HepG2 (cell line): ENCODE measurements around the gene DNAAF8. TPM values are rescaled to one million over a fixed set of nuclear protein-coding genes. Genes with fewer than 3 reads are reported as not detected.

Experiments
- DNMT3B ChIP-seq: conservative IDR thresholded peaks from 2 replicates; pipeline ENCODE4 v1.6.1; 2016; ENCODE audit warnings: missing biosample characterization, control low read depth
- ELF3 ChIP-seq: IDR thresholded peaks from 2 replicates; pipeline ENCODE4 v1.6.1; 2016; ENCODE audit warnings: missing genetic modification reagents, missing compliant biosample characterization
- ERF ChIP-seq: IDR thresholded peaks from 2 replicates; pipeline ENCODE4 v1.6.1; 2018; ENCODE audit warnings: missing biosample characterization, missing genetic modification reagents
- GTF2F1 ChIP-seq: fragments of 150-350 bp; IDR thresholded peaks from 2 replicates; pipeline ENCODE4 v1.6.1; 2014; ENCODE audit warnings: low read length
- HIVEP1 ChIP-seq: sonication (generic); formaldehyde crosslinking; IDR thresholded peaks from 2 replicates; pipeline ENCODE4 v1.4.0; 2020; ENCODE audit warnings: mild to moderate bottlenecking, missing genetic modification reagents
- KAT2B ChIP-seq: fragments of 150-350 bp; IDR thresholded peaks from 2 replicates; pipeline ENCODE4 v1.6.1; 2014; ENCODE audit warnings: low read depth, low read length, borderline replicate concordance
- MYNN ChIP-seq: sonication (generic); formaldehyde crosslinking; IDR thresholded peaks from 2 replicates; pipeline ENCODE4 v1.4.0; 2020; ENCODE audit warnings: mild to moderate bottlenecking, low read depth, missing genetic modification reagents
- POLR2AphosphoS2 ChIP-seq: IDR thresholded peaks from 2 replicates; pipeline ENCODE4 v1.6.1; 2011; ENCODE audit warnings: low read depth, low read length, improper control_type of control experiment
- POLR2AphosphoS5 ChIP-seq: IDR thresholded peaks from 2 replicates; pipeline ENCODE4 v1.6.1; 2012; ENCODE audit warnings: low read depth, low read length
- TGIF2 ChIP-seq: IDR thresholded peaks from 2 replicates; pipeline ENCODE4 v1.6.1; 2016; ENCODE audit warnings: control low read depth, missing compliant biosample characterization
- THYN1 ChIP-seq: sonication (generic); formaldehyde crosslinking; IDR thresholded peaks from 2 replicates; pipeline ENCODE4 v1.8.1; 2023; ENCODE audit warnings: low read depth, mild to moderate bottlenecking, moderate library complexity, missing genetic modification reagents, borderline replicate concordance
- ZFP37 ChIP-seq: sonication (generic); formaldehyde crosslinking; IDR thresholded peaks from 2 replicates; pipeline ENCODE4 v1.4.0; 2020; ENCODE audit warnings: missing genetic modification reagents, borderline replicate concordance
- ZKSCAN8 ChIP-seq: IDR thresholded peaks from 2 replicates; pipeline ENCODE4 v1.6.1; 2016; ENCODE audit warnings: borderline replicate concordance, missing genetic modification reagents, missing compliant biosample characterization
- ZNF124 ChIP-seq: sonication (generic); formaldehyde crosslinking; IDR thresholded peaks from 2 replicates; pipeline ENCODE4 v1.4.0; 2020; ENCODE audit warnings: missing genetic modification reagents
- ZNF136 ChIP-seq: sonication (generic); formaldehyde crosslinking; IDR thresholded peaks from 2 replicates; pipeline ENCODE4 v1.8.1; 2022; ENCODE audit warnings: low read depth, mild to moderate bottlenecking, moderate library complexity, missing genetic modification reagents
- ZNF234 ChIP-seq: sonication (generic); formaldehyde crosslinking; conservative IDR thresholded peaks from 2 replicates; pipeline ENCODE4 v1.5.1; 2020; ENCODE audit warnings: mild to moderate bottlenecking, missing genetic modification reagents
- ZNF543 ChIP-seq: sonication (generic); formaldehyde crosslinking; IDR thresholded peaks from 2 replicates; pipeline ENCODE4 v1.4.0; 2020; ENCODE audit warnings: mild to moderate bottlenecking, missing genetic modification reagents
- polyA plus RNA-seq, 8 experiments: library from polyadenylated mRNA; depleted of rRNA in 3 of 8; stranded (reverse) in 7 of 8; unstranded in 1 of 8; fragments of >200 nt; fragmentation: Illumina TruSeq in 4 of 8; extraction: Trizol in 4 of 8; gene quantifications; 2 replicates each; pipeline versions ENCODE4 v1.2.1 to v1.2.3, GENCODE V29; 2011 to 2016; ENCODE audit warnings: low read depth in 4 of 8, missing spikeins in 1 of 8, mixed read lengths in 1 of 8; ENCODE audit not compliant: insufficient read depth in 1 of 8
- total RNA-seq, 5 experiments: library from RNA; depleted of rRNA; stranded (reverse); fragments of >200 nt; fragmentation: Illumina TruSeq; extraction: Trizol; gene quantifications; 2 replicates each; pipeline ENCODE4 v1.2.3, GENCODE V29; 2016; ENCODE audit warnings: low read depth in 1 of 5
- TF ChIP-seq, protein P1 (sequence below): sonication (generic); formaldehyde crosslinking; IDR thresholded peaks from 2 replicates; pipeline ENCODE4 v1.9.0; 2021; ENCODE audit warnings: missing genetic modification reagents, mild to moderate bottlenecking, borderline replicate concordance
- TF ChIP-seq, protein P2 (sequence below): sonication (generic); formaldehyde crosslinking; IDR thresholded peaks from 2 replicates; pipeline ENCODE4 v1.5.0; 2020; ENCODE audit warnings: missing genetic modification reagents, mild to moderate bottlenecking, borderline replicate concordance
- TF ChIP-seq, protein P3 (sequence below): sonication (generic); formaldehyde crosslinking; IDR thresholded peaks from 2 replicates; pipeline ENCODE4 v1.4.0; 2020; ENCODE audit warnings: missing genetic modification reagents, borderline replicate concordance
- TF ChIP-seq, protein P4 (sequence below): sonication (generic); formaldehyde crosslinking; IDR thresholded peaks from 2 replicates; pipeline ENCODE4 v1.4.0; 2020; ENCODE audit warnings: mild to moderate bottlenecking, missing genetic modification reagents
- TF ChIP-seq, protein P5 (sequence below): IDR thresholded peaks from 2 replicates; pipeline ENCODE4 v1.6.1; 2016; ENCODE audit warnings: missing genetic modification reagents, missing compliant biosample characterization

DNAAF8 gene
- total and polyA plus RNA-seq, 2 of the 13 experiments (the other 11 are each of a cell fraction or from before 2014, with no cell fraction given) = 0.44 TPM; not detected in 1

DNA sequence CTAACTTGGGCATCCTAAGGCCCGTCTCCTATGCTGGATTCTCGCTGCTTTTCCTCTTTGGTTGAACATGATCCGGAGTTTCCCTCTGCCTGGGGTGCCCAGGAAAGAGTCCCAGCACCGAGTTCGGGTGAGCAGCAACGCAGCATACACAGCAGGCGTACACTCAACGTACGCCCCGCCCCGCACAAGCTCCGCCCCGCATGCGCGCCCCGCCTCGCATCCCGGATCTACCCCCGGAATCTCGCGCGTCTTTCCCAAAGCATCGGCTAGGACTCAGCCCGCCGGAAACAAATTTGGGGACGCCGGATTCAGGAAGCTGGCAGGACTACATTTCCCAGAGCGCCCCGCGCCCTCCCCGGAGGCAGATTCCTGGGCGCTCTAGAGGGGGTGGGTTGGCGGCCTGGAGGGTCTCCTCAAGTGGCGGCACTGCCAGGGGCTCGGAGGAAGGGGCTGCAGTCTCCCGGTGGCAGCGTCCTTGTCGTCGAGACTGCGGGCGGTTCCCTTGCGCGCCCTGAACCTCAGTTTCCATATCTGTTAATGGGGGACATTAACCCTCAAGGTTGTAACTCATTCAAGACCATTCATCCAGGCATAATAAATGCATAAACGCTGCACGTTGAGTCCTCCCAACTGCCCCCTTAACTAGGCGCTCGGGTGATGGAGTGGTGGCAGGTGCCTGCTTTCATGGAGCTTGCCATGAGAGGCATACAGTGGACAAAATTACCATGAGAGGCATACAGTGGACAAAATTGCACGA lies 34.4 kb downstream of the DNAAF8 start (continued):
- TF ChIP-seq ZFP37 (peak; percentile 64; the same call in 1 of the 2 replicates), ZNF543 (no peak), ZNF124 (CRISPR knock-in tag) (peak; percentile 46; the same call in 1 of the 2 replicates), POLR2AphosphoS2 (no peak), ZNF136 (CRISPR knock-in tag) (no peak), MYNN (CRISPR knock-in tag) (no peak), DNMT3B (CRISPR knock-in tag) (no peak), HIVEP1 (no peak), POLR2AphosphoS5 (peak; percentile 97), GTF2F1 (no peak), ZNF234 (CRISPR knock-in tag) (0 out of 2 replicates have a peak, but pooled peaks have one; percentile 61), THYN1 (CRISPR knock-in tag) (no peak), TGIF2 (CRISPR knock-in tag) (0 out of 2 replicates have a peak, but pooled peaks have one; percentile 24), KAT2B (no peak), ERF (peak; percentile 27; the same call in 1 of the 2 replicates), ZKSCAN8 (CRISPR knock-in tag) (no peak), ELF3 (CRISPR knock-in tag) (peak; percentile 75)
- TF ChIP-seq, protein P1, sequence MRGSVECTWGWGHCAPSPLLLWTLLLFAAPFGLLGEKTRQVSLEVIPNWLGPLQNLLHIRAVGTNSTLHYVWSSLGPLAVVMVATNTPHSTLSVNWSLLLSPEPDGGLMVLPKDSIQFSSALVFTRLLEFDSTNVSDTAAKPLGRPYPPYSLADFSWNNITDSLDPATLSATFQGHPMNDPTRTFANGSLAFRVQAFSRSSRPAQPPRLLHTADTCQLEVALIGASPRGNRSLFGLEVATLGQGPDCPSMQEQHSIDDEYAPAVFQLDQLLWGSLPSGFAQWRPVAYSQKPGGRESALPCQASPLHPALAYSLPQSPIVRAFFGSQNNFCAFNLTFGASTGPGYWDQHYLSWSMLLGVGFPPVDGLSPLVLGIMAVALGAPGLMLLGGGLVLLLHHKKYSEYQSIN (CRISPR knock-in tag) = no peak
- TF ChIP-seq, protein P2, sequence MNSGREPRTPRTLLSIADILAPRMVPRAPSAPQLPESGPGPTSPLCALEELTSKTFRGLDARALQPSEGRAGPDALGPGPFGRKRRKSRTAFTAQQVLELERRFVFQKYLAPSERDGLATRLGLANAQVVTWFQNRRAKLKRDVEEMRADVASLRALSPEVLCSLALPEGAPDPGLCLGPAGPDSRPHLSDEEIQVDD (CRISPR knock-in tag) = no peak
- TF ChIP-seq, protein P3, sequence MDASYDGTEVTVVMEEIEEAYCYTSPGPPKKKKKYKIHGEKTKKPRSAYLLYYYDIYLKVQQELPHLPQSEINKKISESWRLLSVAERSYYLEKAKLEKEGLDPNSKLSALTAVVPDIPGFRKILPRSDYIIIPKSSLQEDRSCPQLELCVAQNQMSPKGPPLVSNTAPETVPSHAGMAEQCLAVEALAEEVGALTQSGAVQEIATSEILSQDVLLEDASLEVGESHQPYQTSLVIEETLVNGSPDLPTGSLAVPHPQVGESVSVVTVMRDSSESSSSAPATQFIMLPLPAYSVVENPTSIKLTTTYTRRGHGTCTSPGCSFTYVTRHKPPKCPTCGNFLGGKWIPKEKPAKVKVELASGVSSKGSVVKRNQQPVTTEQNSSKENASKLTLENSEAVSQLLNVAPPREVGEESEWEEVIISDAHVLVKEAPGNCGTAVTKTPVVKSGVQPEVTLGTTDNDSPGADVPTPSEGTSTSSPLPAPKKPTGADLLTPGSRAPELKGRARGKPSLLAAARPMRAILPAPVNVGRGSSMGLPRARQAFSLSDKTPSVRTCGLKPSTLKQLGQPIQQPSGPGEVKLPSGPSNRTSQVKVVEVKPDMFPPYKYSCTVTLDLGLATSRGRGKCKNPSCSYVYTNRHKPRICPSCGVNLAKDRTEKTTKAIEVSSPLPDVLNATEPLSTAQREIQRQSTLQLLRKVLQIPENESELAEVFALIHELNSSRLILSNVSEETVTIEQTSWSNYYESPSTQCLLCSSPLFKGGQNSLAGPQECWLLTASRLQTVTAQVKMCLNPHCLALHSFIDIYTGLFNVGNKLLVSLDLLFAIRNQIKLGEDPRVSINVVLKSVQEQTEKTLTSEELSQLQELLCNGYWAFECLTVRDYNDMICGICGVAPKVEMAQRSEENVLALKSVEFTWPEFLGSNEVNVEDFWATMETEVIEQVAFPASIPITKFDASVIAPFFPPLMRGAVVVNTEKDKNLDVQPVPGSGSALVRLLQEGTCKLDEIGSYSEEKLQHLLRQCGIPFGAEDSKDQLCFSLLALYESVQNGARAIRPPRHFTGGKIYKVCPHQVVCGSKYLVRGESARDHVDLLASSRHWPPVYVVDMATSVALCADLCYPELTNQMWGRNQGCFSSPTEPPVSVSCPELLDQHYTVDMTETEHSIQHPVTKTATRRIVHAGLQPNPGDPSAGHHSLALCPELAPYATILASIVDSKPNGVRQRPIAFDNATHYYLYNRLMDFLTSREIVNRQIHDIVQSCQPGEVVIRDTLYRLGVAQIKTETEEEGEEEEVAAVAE = 0 out of 2 replicates have a peak, but pooled peaks have one; percentile 12
- TF ChIP-seq, protein P4, sequence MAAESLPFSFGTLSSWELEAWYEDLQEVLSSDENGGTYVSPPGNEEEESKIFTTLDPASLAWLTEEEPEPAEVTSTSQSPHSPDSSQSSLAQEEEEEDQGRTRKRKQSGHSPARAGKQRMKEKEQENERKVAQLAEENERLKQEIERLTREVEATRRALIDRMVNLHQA (CRISPR knock-in tag) = no peak
- TF ChIP-seq, protein P5, sequence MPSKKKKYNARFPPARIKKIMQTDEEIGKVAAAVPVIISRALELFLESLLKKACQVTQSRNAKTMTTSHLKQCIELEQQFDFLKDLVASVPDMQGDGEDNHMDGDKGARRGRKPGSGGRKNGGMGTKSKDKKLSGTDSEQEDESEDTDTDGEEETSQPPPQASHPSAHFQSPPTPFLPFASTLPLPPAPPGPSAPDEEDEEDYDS = peak; percentile 85
